ENCODE measurements around the gene CYP11A1.

The CYP11A1 gene

GRCh38 chr15:74380361-74381189, 13.1 kb upstream of the CYP11A1 start:
- TF ChIP-seq POLR2AphosphoS5 (IDR thresholded peaks at IDR 0.05; ENCODE audit: low read depth) (no peak), SPI1 (IDR thresholded peaks at IDR 0.05; ENCODE audit: borderline replicate concordance, low read depth) (no peak), GABPA (IDR thresholded peaks at IDR 0.05; ENCODE audit: low read depth) (no peak)
- TF ChIP-seq, protein P1, sequence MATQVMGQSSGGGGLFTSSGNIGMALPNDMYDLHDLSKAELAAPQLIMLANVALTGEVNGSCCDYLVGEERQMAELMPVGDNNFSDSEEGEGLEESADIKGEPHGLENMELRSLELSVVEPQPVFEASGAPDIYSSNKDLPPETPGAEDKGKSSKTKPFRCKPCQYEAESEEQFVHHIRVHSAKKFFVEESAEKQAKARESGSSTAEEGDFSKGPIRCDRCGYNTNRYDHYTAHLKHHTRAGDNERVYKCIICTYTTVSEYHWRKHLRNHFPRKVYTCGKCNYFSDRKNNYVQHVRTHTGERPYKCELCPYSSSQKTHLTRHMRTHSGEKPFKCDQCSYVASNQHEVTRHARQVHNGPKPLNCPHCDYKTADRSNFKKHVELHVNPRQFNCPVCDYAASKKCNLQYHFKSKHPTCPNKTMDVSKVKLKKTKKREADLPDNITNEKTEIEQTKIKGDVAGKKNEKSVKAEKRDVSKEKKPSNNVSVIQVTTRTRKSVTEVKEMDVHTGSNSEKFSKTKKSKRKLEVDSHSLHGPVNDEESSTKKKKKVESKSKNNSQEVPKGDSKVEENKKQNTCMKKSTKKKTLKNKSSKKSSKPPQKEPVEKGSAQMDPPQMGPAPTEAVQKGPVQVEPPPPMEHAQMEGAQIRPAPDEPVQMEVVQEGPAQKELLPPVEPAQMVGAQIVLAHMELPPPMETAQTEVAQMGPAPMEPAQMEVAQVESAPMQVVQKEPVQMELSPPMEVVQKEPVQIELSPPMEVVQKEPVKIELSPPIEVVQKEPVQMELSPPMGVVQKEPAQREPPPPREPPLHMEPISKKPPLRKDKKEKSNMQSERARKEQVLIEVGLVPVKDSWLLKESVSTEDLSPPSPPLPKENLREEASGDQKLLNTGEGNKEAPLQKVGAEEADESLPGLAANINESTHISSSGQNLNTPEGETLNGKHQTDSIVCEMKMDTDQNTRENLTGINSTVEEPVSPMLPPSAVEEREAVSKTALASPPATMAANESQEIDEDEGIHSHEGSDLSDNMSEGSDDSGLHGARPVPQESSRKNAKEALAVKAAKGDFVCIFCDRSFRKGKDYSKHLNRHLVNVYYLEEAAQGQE (IDR thresholded peaks at IDR 0.05; ENCODE audit: insufficient replicate concordance, low read depth) = no peak
- TF ChIP-seq, protein P2, sequence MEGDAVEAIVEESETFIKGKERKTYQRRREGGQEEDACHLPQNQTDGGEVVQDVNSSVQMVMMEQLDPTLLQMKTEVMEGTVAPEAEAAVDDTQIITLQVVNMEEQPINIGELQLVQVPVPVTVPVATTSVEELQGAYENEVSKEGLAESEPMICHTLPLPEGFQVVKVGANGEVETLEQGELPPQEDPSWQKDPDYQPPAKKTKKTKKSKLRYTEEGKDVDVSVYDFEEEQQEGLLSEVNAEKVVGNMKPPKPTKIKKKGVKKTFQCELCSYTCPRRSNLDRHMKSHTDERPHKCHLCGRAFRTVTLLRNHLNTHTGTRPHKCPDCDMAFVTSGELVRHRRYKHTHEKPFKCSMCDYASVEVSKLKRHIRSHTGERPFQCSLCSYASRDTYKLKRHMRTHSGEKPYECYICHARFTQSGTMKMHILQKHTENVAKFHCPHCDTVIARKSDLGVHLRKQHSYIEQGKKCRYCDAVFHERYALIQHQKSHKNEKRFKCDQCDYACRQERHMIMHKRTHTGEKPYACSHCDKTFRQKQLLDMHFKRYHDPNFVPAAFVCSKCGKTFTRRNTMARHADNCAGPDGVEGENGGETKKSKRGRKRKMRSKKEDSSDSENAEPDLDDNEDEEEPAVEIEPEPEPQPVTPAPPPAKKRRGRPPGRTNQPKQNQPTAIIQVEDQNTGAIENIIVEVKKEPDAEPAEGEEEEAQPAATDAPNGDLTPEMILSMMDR (IDR thresholded peaks at IDR 0.05; ENCODE audit: insufficient read depth, low read length) = no peak
- Histone ChIP-seq H3K4me3 (replicated peaks; ENCODE audit: insufficient read depth, low read length) (no peak overlapping the region), H3K27me3 (ENCODE audit: insufficient read depth, poor library complexity, severe bottlenecking) (no peaks in the 10 kb centered on the region), H3K27ac (replicated peaks) (no peak overlapping the region)
- DNase-seq (ENCODE audit: low read depth in 1 of 2, low spot score in 1 of 2) = no peak

DNA sequence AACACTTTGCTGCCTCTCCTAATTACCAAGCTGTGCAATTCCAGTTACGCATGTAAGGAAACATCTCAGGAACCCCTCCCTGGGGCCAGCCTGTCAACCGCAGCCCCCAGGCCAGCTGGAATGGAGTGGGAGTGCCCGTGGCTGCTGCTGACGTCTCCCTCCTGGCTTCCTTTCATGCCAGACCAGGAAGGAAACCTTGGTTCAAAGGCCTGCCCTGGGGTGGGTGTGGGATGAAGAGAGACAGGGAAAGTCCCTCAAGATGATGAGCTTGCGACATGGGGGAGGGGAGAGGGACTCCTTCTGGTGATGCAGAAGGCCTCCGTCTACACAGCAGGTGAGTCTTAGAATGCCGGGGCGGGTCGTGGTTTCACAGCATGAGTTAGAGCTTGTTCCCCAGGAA, 11.4 kb upstream of the CYP11A1 start:
- no peak for DNase-seq (ENCODE audit: low read depth in 1 of 2, low spot score in 1 of 2)
- TF ChIP-seq, protein P2 (IDR thresholded peaks at IDR 0.05; ENCODE audit: insufficient read depth, low read length) = no peak
- TF ChIP-seq GABPA (IDR thresholded peaks at IDR 0.05; ENCODE audit: low read depth) (no peak), SPI1 (IDR thresholded peaks at IDR 0.05; ENCODE audit: borderline replicate concordance, low read depth) (no peak), POLR2AphosphoS5 (IDR thresholded peaks at IDR 0.05; ENCODE audit: low read depth) (no peak)
- TF ChIP-seq, protein P1 (IDR thresholded peaks at IDR 0.05; ENCODE audit: insufficient replicate concordance, low read depth) = no peak
- H3K4me3 ChIP-seq (replicated peaks; ENCODE audit: insufficient read depth, low read length) = no peak overlapping the region
- no peak overlapping the region for H3K27ac ChIP-seq (replicated peaks)
- H3K27me3 ChIP-seq (ENCODE audit: insufficient read depth, poor library complexity, severe bottlenecking) = no peaks in the 10 kb centered on the region

DNA sequence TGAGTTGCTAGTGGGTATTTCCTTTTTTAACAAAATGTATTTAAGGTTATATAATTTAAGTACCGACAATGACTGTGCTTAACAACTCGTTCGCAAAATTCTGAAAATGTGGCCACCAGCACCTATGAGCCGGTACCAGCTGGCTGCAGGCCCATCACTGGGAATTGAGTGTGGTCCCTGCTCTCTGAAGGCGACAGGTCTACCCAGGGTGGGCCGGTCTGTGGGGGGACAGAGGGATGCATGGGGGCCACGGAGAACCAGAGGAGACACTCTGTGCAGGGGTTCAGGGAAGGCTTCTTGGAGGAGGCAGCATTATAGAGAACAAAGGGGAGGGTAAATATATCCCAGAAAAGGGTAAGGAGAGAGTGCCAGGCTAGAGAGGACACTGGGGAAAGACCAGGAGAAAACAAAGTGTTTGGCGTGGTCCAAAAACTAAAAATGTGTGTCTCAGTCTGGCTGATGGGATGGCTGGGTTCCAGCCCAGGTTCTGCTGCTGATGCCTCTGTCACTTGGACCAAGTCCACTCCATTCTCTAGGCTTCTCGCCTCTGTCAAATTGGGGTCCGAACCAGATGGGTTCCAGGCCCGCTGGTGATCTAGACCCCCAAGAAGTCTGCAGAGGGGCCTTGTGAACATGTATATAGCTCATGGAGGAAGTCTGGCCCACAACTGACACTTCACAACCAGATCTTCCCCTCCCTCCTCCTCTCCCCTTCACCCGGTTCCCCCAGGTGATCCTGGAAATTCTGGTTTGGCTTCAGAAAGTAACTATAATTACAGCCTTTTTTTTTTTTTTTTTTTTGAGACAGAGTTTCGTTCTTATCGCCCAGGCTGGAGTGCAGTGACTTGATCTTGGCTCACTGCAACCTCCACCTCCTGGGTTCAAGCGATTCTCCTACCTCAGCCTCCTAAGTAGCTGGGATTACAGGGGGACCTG, 10.7 kb upstream of the CYP11A1 start:
- no peaks in the 10 kb centered on the region for H3K27me3 ChIP-seq (ENCODE audit: insufficient read depth, poor library complexity, severe bottlenecking)
- no peak overlapping the region for H3K27ac ChIP-seq (replicated peaks)
- no peak overlapping the region for H3K4me3 ChIP-seq (replicated peaks; ENCODE audit: insufficient read depth, low read length)
- TF ChIP-seq GABPA (IDR thresholded peaks at IDR 0.05; ENCODE audit: low read depth) (no peak), SPI1 (IDR thresholded peaks at IDR 0.05; ENCODE audit: borderline replicate concordance, low read depth) (no peak), POLR2AphosphoS5 (IDR thresholded peaks at IDR 0.05; ENCODE audit: low read depth) (no peak)
- TF ChIP-seq, protein P1 (IDR thresholded peaks at IDR 0.05; ENCODE audit: insufficient replicate concordance, low read depth) = no peak
- TF ChIP-seq, protein P2 (IDR thresholded peaks at IDR 0.05; ENCODE audit: insufficient read depth, low read length) = no peak
- DNase-seq (ENCODE audit: low read depth in 1 of 2, low spot score in 1 of 2) = no peak

All from HL-60 (cell line).